ENCODE results near the gene ARHGAP4.

The ARHGAP4 gene

GRCh38 chrX:153905481-153906095, 20.5 kb downstream of the ARHGAP4 start:
- no peak for DNase-seq (ENCODE audit: low read depth)

- no peak for DNase-seq (ENCODE audit: low read depth)
Measured at GRCh38 chrX:153903991-153904957, 21.8 kb downstream of the ARHGAP4 start, which contains the start of gene AVPR2. Gene AVPR2, plus strand, starts transcription at chrX:153904673. Its CDS starts 473 bp downstream, at chrX:153905146.

DNA sequence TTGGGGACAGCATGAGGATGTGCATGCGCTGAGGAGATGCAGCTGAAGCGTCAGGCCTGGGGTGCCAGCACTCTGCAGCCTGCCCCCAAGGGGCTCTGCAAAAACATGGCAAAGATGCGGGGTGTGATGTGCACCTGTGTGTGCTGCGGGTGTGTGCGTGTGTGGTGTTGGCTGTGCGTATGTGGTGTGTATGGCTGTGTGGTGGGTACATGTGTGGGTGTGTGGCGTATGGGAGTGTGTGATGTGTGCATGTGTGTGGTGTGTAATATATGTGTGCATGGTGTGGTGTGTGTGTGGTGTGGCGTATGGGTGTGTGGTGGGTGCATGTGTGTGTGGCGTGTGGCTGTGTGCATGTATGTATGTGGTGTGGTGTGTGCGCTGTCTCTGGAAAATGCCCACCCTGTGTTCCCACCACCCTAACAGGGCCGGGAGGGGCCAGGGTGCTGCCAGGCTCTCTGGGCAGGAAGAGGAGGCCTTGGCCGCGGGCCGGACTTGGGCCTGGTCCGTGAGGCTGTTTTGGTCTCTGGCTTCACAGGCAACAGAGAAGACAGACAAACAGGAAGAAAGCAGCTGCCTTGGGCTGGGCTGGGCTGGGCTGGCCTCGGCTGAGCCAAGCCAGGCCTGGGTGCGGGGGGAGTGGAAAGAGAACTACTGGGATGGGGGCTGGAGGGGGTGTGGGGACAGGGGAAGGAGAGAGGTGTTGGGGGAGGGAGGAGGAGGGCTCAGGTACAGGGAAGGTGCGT, 22.7 kb downstream of the ARHGAP4 start:
- no peak for DNase-seq (ENCODE audit: low read depth)

GRCh38 chrX:153902385-153902784, 23.7 kb downstream of the ARHGAP4 start:
- no peak for DNase-seq (ENCODE audit: low read depth)

- no peak for DNase-seq (ENCODE audit: low read depth)
Measured at GRCh38 chrX:153901753-153902140, 24.3 kb downstream of the ARHGAP4 start.

DNA sequence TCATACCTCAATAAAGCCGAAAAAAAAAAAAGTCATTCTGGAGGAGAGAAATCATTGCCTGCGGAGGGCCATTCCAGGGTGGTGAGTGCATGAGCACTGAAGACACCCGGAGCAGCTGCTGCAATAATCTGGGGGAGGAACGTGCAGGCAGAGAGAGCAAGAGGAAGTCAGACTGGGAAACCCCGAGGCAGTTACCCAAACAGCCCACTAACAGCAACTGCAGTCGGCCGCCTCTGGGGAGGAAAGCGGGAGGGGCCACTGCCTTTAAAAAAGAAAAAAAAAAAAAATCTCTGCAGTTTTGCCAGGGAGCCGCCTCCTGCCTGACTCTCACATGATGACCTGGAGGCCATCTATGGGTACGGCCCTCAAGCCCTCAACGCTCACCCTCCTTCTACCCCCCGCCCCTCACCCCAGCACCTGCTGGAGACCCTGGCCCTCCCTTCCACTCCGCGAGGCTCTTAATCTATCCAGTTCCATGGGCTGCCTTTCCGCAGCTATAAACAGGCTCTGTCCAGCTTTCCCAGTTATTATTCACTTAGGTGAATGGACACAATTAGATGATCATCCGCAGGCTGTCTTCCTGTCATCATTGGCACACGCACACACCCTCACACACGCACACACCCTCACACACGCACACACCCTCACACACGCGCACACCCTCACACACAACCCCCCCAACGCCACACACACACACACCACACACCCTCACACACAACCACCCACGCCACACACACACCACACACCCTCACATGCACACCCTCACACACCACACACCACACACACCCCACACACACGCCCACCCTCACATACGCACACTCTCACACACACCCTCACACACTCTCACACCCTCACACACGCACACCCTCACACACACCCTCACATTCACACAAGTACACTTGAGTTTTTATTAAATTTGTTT, 25.0 kb downstream of the ARHGAP4 start:
- DNase-seq (ENCODE audit: low read depth) = peak; percentile 58

- DNase-seq (ENCODE audit: low read depth) = no peak
Measured at GRCh38 chrX:153897899-153898298, 28.2 kb downstream of the ARHGAP4 start.

DNA sequence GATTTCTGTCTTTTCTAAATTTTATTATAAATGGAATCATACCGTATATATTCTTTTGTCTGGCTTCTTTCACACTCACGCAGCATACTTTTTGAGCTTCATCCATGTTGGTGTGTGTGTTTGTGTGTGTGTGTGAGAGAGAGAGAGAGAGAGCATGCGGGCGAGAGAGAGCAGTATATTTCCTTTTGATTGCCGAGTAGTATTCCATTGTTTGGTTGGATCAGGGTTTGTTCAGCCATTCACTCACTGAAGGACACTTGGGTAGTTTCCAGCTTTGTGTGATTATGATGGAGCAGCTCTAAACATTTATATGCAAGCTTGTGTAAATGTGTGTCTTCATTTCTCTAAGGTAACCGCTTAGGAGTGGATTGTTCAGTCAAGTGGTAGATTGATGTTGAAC, 36.9 kb downstream of the ARHGAP4 start:
- DNase-seq (ENCODE audit: low read depth) = no peak

- DNase-seq (ENCODE audit: low read depth) = no peak
Measured at GRCh38 chrX:153888344-153888743, 37.7 kb downstream of the ARHGAP4 start.

DNA sequence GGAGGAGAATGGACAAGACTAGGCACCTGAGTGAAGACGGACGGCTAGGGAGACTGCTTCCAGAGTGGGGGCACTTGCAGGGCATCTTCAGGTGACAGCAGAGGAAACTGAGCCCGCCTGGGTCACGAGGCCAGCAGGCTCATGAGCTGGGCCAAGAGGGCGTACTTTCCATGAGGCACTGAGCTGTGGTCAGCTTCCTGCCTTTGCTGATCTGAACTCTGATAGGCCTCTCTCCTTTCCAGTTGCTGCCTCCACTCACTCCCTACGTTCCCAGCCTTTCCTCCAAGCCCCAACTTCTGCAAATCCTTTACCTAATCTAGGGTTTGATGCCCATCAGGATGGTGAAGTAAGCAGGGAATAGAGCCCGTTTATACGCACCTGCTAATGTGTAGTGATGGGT, 38.7 kb downstream of the ARHGAP4 start:
- DNase-seq (ENCODE audit: low read depth) = no peak

DNA sequence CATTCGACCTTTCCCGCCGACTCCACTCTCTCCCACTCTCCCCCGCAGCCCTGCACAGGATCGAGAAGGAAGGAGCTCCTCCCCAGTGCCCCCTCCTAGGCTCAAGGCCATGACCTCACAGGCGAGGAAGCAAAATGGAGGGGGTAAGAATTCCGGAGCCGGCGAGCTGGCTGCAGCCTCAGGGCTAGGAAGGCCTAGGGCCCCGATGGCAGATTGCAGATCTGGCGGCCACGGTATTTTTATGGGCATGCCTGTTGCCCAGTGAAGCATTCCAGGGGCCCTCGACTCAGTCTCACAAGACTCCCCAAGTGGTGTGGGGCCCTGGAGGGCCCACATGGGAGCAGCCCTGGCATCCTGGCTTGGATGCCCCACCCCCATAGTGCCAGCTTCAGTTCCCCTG, 39.1 kb downstream of the ARHGAP4 start:
- no peak for DNase-seq (ENCODE audit: low read depth)

GRCh38 chrX:153885968-153886903, 39.8 kb downstream of the ARHGAP4 start, which contains the start of gene L1CAM:
Gene L1CAM, minus strand, starts transcription at chrX:153886173. Its CDS starts 10,337 bp downstream, at chrX:153875836.
- no peak for DNase-seq (ENCODE audit: low read depth)

DNA sequence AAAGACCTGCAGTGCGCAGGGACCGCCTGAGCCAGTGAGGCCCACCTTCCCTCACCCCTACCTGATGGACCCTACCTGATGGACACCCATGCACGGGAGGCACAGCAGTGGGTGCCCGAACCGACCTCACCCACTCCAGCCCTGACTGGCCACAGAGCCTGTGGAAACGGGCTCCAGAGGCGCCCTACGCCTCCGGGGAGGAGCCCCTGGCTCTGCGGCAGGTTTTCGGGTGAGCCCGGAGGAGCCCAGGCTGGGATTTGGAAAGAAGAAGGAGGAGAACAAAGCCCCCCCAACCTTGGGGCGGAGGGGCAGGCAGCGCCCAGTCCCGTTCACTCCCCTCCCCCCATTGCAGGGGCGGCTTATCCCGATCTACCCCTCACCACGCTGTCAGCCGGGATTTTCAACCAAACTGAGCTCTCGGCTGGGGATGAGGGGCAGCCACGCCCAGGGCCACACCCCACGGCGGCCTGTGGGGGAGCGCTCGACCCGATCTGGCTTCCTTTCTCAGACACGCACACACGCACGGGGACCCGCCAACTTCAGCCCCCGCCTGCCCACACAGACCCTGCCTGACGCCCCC, 40.8 kb downstream of the ARHGAP4 start:
- no peak for DNase-seq (ENCODE audit: low read depth)

GRCh38 chrX:153884590-153884989, 41.5 kb downstream of the ARHGAP4 start:
- DNase-seq (ENCODE audit: low read depth) = no peak

- no peak for DNase-seq (ENCODE audit: low read depth)
Measured at GRCh38 chrX:153884136-153884535, 41.9 kb downstream of the ARHGAP4 start.

DNA sequence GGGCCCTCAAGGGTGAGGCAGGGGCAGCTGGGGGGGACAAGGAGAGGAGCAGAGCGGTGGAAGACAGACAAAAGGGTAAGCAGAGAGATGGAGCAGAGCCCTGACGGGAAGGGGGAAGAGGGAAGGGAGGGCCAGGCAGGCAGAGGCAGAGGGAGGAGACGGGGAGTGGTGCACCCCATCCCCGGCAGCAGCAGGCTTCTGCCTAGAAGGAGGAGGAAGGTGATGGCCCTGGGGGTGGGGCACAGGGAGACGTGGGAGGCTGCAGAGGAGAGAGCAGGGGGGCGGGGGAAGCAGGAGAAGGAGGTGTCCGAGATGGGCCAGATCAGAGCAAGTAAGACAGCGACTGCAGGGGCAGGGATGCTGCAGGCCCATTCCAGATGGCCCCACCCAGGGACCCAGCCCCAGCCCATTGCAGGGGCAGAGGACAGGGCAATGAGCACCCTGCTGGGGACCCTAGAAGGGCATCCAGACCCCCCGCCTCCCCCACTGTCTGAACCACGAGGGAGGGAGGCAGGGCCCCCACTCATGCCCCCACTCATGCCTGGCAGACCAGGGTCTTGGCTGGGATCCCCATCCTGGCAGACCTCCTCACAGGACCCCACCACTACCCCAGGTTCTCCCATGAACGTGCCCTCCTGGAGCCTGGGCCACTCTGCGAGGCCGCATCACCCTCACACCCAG, 42.8 kb downstream of the ARHGAP4 start:
- DNase-seq (ENCODE audit: low read depth) = no peak

- DNase-seq (ENCODE audit: low read depth) = no peak
Measured at GRCh38 chrX:153882557-153882956, 43.5 kb downstream of the ARHGAP4 start.

DNA sequence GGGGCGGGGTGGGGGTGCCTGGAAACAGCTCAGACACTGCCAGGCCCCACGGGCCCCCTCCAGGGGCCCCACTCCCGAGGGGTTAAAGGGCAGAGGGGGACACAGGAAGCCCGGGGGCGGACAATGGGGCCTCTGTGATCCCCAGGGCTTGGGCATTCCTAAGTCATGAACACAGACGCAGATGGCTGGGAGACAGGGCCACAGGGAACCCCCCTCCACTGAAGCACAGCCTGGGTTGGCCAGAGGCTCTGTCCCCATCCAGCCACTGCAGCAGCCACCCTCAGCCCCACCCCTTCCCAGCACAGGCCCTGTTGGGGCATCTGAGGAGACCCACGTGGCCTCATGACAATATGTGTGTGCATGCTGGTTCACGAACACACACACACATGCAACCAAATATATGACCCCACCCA, 44.0 kb downstream of the ARHGAP4 start:
- DNase-seq (ENCODE audit: low read depth) = no peak

- no peak for DNase-seq (ENCODE audit: low read depth)
Measured at GRCh38 chrX:153881281-153881680, 44.8 kb downstream of the ARHGAP4 start.

Data from stromal cell of bone marrow (primary cell).